NCI-H146 treated with DMSO at 0.1 percent for 48 hours (cell line): ENCODE results near the gene CCDC169.
"Not testable (repeated sequence)": the region's sequence is repeated elsewhere in the genome, so short reads cannot be mapped to it uniquely, and the experiment has no call there.

ENCODE experiments used
- DNase-seq: peaks from one replicate; lab custom pipeline; 2025; ENCODE audit not compliant: unreplicated experiment; lab: John Stamatoyannopoulos, UW

The CCDC169 gene

DNA sequence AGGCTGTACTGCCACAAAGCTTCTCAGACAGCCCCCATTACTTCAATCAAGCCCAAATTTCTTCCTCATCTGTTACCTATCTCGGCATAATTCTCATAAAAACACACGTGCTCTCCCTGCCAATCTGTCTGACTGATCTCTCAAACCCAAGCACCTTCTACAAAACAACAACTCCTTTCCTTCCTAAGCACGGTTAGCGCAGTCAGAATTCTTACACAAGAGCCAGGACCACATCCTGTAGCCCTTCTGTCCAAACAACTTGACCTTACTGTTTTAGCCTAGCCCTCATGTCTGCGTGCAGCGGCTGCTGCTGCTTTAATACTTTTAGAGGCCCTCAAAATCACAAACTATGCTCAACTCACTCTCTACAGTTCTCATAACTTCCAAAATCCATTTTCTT is 22.2 kb upstream of the CCDC169 start:
- DNase-seq = not testable (repeated sequence)

DNA sequence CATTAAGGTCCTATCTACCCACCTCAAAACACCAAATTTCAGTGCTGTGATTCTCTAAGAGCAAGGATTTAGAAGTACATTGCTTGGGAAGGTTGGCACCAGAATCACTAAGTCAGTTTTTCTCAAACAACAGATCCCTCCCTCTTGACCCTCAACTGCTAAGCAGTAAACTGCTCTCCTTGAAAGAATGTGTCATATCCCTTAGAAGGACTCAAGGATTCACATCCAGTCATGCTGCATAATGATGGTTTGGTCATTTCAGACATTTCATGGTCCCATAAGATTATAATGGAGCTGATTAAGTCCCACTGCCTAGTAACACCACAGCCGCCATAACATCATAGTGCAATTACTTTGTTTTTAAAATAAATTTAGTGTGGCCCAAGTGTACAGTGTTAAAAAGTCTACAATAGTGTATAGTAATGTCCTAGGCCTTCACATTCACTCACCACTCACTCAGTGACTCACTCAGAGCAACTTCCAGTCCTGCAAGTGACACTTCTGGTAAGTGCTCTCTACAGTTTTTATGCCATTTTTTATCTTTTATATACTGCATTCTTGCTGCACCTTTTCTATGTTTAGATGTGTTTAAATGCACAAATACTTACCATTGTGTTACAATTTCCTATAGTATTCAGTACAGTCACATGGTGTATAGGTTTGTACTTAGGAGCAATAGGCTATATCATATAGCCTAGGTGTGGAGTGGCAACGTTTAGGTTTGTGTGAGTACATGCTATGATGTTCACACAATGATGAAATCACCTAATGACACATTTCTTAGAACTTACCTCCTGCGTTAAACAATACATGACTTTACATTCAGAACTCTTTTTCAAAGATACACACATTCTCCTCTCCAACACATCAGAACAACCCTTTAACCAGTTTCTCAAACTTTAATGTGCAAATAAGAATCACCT is 15.7 kb upstream of the CCDC169 start:
- DNase-seq = no peak

DNA sequence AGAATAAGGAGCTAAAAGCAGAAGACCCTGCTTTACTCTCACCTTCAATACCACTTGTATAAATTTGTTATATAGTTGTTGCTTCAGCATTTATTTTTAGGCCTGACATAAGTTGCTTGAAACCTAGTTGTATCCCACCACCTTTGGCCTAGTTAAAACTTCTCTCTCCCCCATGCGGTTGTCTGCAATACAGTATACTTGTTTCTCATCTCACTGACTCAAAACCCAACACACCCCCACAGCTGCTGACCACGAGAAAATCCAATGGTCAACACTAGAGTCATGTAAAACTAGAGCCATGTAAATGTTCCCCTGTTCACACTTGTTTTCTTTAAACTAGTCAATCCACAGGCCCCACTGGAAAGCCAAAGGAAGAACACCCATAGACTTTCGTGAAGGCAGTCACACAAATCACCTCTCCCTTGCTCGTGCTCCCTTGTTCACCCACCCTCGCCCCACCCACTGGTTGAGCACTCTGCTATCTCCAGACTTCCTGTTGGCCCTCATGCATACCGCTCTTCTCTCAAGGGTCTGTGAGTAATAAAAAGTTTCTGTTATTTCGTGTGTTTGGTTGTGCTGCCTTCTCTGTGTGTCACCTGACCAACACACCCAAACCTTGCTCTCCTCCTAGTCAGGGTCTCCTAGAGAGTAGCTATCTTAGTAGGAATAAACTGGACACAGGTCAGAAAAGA is 12.9 kb upstream of the CCDC169 start:
- no peak for DNase-seq

DNA sequence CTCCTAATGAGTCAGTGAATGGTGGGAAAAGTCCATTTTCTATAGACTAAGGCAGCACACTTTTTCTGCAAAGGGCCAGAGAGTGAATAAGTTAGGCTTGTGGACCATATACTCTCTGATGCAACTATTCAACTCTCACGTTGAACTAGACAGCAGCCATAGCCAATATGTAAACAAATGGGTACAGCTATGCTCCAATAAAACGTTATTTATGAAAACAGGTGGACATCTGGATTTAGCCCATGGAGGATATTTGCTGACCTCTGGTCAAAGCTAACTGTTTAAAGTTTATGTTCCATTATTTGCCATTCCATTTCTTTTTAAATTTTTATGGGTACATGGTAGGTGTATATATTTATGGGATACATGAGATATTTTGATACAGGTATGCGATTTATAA is 4.7 kb upstream of the CCDC169 start:
- DNase-seq = no peak

DNA sequence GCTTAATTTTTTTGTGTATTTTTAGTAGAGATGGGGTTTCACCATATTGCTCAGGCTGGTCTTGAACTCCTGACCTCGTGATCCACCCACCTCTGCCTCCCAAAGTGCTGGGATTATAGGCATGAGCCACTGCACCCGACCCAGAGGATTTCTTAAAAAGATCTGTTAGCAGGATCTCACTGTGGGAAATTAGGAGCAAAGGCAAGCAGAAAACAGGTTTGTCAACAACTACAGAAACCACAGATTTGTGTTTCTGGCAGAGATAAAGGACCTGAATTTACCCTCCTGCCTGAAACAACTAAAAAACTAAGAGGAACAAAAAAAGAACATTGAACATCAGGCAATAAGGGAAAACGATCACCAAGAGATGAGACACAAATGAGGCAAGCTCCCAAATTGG is 1.9 kb upstream of the CCDC169 start:
- DNase-seq = not testable (repeated sequence)

DNA sequence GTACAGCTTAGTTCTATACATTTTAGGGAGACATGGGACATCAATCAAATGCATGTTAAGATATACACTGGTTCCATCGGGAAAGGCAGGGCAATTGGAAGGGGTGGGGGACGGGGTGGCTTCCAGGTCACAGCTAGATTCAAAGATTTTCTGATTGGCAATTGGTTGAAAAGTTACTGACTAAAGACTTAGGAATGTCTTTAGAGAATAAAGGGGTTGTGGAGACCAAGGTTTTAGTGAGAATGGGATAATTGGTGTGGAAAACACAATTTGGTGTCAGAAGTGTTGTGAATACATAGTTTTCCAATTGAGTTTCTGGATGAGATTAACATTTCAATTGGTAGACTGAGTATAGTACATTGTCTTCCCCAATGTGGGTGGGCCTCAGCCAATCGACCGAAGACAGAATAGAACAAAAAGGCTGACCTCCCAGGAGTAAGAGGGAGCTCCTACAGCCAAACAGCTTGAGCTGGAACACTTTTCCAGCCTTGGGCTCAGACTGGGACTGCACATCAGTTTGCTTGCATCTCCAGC is 988 bp upstream of the CCDC169 start:
- DNase-seq = no peak

DNA sequence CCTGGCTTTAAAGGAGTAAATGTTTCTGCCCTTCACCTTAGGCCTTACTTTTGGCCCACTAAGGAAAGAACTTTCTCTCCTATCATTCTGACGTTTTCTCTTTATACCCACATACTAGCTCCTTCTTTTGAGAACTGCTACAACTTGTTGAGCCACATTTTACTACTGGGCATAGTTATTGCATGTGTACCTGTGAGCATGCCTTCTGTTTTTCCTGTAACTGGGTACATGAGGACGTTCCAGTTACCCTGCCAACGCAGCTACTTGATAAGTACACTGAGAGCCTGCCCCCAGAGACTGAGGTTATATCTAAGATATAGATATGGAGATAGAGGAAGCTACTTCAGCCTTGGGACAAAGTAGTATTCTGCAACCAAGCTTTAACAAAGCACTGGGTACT is 3.5 kb downstream of the CCDC169 start:
- no peak for DNase-seq

DNA sequence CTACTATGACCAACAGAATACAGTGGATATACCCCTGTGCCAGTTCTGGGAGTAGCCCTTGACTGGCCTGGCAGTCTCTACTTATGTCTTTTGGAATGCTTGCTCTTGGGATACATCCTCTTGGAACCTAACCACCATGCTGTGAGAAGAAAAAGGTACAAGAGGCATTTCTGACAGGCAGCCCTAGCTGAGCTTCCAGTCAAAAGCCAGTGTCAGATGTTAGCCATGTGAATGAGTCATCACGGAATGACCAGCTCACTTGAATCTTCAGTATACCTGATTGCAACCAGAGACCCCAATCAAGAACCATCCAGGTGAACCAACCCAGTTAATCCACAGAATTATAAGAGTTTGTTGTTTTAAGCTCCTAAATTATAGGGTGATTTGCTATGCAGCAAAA is 4.1 kb downstream of the CCDC169 start:
- no peak for DNase-seq

DNA sequence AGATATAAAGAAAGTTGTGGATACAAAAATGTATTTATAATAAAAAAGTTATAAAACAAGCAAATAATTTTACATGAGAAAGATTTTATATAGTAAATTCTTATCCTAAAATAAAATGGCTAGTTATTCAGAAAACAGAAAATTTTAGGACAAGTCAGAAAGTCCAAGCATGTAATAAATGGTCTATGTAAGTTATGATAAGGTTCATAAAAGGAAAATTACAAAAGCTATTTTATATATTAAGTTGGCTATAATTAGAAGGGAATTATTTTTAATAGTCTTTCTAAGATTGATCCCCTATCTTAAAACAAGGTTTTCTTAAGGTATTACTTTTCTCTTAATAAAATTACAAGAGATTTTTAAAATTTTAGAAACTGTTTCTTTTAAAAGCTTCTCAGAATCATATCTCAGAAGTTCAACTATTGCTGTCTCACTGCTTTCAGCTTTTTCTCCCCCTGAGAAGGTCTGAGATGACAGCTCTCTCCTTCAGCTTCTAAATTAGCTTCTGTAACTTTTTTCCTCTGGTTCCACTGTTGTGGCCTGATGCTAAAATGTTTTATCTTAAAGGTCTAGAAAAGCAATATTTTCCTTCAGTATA is 8.7 kb downstream of the CCDC169 start:
- no peak for DNase-seq

DNA sequence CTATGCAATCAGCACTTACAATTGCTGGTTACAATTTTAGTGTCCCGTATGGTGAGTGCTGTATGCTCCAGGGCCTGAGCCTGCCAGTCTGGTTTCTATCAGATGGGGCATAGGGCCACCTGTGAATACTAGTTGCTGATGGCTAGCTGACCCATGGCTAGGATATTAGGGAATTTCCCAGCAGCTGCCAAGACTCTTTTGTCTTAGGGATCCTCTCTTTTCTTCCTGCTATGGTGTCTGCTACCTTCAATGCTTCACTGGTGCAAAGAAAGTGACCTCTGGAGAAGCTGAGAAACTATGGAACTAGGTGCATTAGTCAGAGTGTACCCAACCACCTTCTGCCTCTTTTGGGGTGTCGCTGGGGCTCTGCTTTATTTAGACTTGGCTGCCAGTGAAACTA is 11.6 kb downstream of the CCDC169 start:
- no peak for DNase-seq

DNA sequence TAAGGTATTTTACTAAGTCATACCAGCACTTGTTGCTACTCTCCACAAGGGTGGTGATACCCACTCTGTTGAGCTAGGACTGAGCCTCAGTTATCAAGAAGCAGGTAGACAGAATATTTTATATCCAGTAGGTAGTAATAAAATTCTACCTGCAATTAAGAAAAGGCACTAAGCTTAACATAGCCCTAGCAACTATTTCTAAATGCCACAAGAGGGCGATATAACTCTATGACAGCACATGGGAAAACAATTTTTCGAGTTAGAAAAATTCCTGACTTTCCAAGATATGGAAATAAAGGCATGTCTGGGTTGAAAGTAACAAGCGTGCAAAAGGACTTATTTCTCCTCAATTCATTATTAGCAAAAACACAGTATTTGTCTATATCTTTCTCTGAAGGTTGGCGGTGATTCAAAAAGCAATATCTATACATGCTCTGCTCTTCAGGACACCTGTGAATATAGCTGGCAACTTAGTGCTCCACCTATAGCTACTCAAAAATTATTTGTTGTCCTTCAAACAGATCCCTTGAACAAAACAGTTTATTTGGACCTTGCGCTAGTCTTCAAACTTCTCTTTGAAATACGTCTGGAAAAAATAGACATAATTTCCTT is 14.7 kb downstream of the CCDC169 start:
- DNase-seq = peak; percentile 26

DNA sequence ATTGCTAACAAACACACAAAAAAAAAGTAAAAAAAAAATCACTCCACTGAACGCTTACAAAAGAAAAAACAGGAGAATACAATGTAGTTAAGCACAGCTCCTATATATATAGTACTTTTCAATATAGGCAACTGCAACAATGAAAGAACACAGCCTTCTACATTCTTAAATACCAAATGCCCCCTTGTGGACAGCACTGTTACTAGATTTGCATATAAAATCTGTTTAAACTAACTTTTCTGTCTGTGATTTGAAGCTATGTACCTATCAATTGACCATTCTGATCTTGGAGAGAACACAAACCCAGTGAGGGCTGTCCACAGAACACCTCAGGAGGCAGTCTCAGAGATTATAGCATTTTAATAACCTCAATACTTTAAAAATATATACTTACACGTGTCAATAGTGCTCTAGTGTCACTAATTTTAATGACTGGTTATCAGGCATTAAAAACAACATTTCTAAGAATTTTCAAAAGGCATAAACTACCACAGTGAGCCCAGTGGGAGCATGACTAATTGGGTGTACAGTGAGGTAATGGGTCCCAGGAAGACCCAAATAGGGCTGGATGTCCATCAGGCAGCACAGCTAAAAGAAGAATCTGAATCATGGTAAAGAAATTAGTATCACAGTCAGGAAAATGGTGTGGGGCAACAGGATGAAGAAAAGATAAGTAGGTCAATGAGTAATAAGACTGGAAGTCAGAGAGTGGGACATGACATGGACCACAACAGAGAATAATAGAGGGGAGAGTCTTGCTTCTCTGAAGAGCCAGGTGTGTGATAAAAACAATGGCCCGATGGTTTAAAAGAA is 22.2 kb downstream of the CCDC169 start:
- peak; percentile 68 for DNase-seq

DNA sequence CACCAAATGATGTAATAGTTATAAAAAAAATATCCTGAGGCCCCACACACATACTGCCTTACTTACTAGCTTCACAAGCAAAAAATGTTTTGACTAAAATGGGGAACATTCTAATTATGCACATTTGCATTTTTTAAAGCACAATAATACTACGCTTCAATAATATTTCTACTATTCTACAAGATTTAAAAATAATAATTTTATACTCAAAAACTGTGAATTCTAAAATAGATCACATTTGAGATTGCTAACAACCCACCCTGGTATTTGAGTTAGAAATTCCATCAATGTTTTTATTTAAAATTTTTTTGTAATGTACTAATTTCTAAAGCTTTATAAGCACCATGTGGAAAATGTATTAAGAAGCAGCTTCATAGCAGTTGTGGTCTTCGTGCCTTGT is 24.2 kb downstream of the CCDC169 start:
- DNase-seq = no peak

DNA sequence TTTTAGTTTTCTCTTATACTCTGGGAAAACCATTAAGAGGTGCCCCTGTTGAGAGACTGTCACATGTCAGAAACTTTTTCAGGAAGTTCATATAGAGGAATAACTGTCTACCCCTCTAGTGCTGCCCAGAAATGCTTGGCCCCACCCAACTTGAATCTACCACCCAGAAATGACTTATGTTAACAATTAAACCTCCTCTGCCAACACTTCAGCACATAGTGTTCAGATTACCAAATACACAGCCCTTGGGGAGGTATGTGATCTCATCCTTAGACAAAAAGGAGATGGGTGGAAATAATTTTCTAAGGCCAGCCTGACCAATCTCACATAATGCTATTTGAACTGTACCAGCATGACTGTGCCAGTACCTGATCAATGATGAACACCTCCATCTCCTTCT is 35.6 kb downstream of the CCDC169 start:
- DNase-seq = no peak

DNA sequence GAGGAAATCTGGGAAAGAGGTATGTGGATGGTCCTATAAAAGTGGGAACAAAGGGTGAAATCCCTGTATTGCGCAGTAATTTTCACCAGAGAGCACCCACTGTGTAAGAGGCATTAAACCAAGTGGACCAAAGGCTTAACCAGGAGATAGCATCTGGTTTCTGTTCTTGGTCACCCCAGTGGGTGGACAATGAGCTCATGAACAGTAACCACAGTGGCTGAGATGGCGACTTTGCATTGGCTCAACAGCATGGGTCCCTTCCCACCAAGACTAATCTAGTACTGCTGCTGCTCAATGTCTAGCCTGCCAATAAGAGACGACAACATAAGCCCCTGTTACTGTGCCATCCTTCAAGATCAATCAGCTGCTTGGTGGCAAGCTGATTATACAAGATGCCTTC is 36.6 kb downstream of the CCDC169 start:
- no peak for DNase-seq

DNA sequence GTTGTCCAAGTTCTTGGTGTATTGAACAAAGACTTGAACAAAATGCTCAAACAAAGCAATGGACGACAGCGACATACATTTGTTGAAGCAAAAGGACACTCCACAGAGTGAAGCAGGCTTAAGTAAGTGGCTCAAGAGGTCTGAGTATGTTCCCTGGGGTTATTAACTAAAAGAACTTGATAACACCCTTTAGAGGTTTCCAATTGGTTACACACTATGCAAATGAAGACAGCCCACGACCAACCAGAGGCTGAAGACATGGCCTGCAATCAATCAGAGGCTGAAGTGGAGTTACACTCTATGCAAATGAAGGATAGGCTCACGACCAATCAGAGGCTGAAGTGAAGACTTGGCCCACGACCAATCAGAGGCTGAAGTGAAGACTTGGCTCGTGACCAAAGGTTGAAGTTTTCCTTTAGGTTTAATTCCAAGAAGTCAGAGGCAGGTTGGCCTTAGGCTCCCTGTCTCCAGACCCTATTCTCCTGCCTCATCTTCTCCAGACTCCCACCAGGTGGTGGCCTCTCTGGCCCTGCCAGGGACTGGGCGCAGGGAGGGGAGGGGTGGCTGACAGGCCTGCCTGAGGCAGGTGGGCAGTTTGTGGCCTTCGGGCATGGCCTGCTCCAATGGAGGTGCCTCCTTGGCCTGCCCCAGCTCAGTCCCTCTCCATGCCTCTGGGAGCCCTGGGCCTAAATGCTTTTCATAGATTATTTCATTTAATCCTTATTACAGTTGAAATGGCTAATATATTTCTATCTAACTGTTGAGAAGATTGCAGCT is 38.1 kb downstream of the CCDC169 start:
- DNase-seq = no peak

DNA sequence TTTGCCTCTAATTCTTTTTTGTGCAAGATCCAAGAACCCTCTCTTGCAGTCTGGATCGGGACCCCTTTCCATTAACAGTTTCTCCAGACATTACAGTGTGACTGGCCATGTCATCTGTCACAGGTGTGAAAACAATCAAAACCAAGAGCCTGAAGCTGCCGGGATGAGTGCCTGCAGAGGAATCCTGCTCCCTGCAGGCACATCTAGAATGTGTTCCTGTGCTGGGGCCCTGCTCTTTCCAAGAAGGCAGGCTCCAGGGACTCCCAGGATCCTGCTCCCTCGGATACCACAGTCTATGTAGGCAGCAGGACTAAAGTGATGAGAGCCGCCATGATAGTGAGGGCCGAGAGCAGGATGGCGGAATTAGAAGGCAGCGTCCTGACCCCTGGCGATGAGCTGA is 38.8 kb downstream of the CCDC169 start:
- DNase-seq = no peak

DNA sequence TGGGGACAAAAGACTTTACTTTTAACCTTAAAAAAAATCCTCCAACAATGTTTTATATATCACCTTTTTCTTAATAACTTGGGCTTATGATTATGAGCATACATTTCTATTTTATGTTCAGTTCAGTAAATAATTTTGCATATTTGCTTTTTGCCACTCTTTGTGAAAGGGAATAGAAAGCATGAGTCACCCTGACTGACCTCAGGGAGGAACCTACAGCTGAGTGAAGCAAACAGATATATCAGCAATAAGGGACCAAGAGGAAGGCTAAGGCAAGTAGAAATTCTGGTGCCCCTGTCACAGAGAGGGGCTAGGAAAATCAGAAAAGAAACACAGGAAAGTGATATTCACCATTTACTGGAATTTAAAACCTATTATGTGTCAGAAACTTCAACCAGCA is 46.1 kb downstream of the CCDC169 start:
- no peak for DNase-seq

DNA sequence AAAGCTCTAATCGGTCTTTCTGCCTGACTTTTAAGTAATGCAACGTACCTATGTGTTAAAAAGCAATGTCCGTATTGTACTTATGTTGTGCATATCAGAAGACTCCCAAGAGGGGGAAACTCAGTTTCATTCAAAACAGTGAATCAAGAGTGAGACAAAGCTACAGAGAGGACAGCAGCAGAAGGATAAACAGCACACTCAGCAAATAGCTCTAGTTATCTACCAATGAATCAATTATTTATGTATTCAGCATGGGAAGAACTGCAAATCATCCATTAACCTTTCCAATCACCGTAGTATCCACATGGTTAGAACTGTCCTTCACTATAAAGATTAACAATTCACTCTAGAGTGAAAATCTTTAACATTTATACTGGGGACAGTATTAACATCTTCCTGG is 46.6 kb downstream of the CCDC169 start:
- DNase-seq = no peak

DNA sequence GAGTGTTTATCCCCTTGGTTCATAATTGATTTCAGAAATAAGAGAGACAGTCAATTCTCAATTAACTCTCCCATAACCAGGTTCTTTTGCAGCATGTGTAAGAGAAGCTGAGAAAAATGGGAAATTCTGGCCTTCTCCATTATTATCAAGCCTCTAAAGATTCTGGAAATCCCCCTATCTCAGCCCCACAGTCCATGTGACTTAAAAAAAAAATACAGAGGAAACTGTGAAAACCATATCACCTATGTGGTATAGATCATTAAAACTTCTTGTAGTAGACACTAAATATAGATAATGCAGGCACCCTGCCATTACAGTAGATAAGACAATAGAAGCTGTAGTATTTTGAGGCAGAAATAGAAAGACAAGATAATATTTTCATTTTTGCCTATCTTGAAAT is 48.9 kb downstream of the CCDC169 start:
- DNase-seq = no peak
